Globus pallidus (tissue), 1 donor: ENCODE results near the gene MRPL54.
"Not testable (repeated sequence)": the region's sequence is repeated elsewhere in the genome, so short reads cannot be mapped to it uniquely, and the experiment has no call there.

ENCODE experiments used
- DNase-seq: peaks from one replicate; pipeline ENCODE4 v3.0.0-alpha.2; 2015; ENCODE audit warnings: low spot score

The MRPL54 gene

DNA sequence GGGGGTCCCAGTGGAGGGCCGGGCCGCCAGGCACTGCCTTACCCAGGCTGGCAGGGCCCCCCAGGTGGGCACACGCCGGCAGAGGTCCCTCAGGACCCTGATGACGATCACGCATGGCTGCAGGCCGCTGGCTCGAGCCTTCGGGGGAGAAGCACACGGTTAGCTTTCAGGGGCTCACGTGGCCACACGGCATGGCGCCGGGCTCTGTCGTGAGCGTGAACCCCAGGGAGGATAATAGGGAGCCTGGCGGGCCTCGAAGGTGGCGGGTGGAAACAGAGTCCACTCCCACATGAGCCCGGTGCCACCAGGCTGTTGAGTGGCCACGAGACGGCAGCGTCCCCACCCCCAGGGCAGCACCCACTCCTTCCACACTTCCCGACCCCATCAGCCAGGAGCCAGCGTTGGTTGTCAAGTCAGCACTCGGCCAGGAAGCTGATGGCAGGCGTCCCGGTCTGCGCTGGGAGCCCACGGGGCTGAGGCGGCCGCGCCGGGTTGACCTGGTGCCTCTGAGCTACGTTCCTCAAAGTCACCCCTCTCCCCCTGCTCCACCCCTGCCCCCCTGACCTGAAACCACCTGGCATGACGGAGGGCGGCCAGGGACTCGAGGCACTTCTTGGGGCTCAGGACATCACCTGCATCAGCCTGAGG is 48.4 kb downstream of the MRPL54 start:
- no peak for DNase-seq

- no peak for DNase-seq
Observed at GRCh38 chr19:3813473-3814392, 51.3 kb downstream of the MRPL54 start.

DNA sequence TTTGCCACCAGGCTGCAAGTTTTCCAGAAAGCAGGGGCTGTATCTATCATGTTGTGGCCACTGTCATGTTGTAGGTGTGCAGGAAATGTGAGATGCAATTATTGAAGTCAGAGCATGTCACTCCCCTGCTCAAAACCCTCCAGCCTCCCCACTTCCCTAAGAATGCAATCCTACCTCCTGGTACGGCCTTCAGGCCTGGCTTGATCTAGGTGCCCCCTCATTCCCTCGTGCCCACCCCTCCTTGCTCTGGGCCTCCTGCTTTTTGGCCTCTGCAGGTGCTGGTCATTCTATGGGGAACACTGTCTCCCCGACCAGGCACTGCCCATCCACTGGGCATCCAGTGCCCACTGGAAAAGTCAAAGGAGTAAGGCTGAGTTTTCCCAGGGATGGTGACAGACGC is 52.2 kb downstream of the MRPL54 start:
- no peak for DNase-seq

DNA sequence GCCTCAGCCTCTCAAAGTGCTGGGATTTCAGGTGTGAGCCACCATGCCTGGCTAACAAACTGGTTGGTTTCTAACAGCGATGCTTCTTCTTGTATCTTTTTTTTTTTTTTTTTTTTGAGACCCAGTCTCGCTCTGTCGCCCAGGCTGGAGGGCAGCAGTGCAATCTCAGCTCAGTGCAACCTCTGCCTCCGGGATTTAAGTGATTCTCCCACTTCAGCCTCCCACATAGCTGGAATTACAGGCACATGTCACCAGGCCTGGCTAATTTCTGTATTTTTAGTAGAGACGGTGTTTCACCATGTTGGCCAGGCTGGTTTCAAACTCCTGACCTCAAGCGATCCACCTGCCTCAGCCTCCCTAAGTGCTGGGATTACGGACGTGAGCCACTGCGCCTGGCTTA is 53.7 kb downstream of the MRPL54 start:
- DNase-seq, result not testable (repeated sequence)

DNA sequence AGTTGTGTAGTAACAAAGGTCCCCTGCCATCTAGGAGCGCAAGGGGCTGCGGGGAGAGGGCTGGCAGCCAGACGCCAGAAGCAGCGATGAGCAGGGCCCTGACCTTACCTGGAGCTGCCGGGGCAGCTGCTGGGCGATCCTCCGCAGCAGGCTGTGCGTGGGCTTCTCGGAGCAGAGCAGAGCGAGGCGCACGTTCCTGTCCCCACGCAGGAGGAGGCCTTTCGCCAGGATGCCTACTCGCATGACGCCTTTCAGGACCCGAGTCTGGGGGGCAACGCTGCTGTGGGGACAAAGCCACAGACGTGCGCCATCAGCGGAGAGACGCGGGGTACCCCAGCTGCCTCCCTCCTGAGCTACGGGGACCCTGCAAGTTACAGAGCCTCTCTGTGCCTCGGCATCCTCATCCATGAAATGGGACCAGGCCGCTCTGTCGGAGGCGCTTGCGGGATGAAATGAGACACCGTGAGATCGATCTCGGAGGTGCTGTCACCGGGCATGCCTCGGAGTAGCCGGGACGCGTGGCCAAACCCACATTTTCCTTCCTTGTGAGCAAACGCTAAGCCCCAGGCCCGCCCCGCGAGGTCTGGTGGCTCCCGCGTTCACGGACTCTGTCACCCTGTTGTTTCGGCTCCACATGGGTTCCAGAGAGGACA is 54.2 kb downstream of the MRPL54 start:
- no peak for DNase-seq
